Astrocyte of the spinal cord (primary cell): ENCODE measurements around the gene TMEM187.

Source experiments
- DNase-seq: peaks from one replicate; pipeline ENCODE4 v3.0.0; 2011; ENCODE audit warnings: low read depth, low spot score
- H3K4me3 ChIP-seq: 2 replicates; pipeline ENCODE4 v1.5.1; 2011; ENCODE audit warnings: low read depth, mild to moderate bottlenecking, low read length, moderate library complexity
- CTCF ChIP-seq: IDR thresholded peaks from 2 replicates; pipeline ENCODE4 v1.5.1; 2012; ENCODE audit warnings: low read depth, mild to moderate bottlenecking, low read length, inconsistent platforms
- in situ Hi-C: cut with HindIII; loops from 2 replicates; pipeline ENCODE4 v1.10.0; 2017; ENCODE audit warnings: low sequenced_read_pairs

TMEM187 gene

GRCh38 chrX:153954558-153955227 lies 17.9 kb upstream of the TMEM187 start:
- TF ChIP-seq CTCF = no peak
- in situ Hi-C loops = no loop called here
- no peak for DNase-seq
- H3K4me3 ChIP-seq = no peak overlapping the region

- in situ Hi-C loops = no loop called here
- DNase-seq = no peak
- no peak overlapping the region for H3K4me3 ChIP-seq
- TF ChIP-seq CTCF = no peak
Observed at GRCh38 chrX:153955228-153955732, 17.3 kb upstream of the TMEM187 start.

- DNase-seq = no peak
- H3K4me3 ChIP-seq = no peak overlapping the region
- TF ChIP-seq CTCF = no peak
- in situ Hi-C loops = no loop called here
Observed at GRCh38 chrX:153956044-153956907, 16.3 kb upstream of the TMEM187 start.

GRCh38 chrX:153957224-153957623 lies 15.3 kb upstream of the TMEM187 start:
- in situ Hi-C loops = no loop called here
- TF ChIP-seq CTCF = no peak
- no peak overlapping the region for H3K4me3 ChIP-seq
- no peak for DNase-seq

- no peak for DNase-seq
- no peak overlapping the region for H3K4me3 ChIP-seq
- in situ Hi-C loops = no loop called here
- TF ChIP-seq CTCF = no peak
Observed at GRCh38 chrX:153958605-153959004, 13.9 kb upstream of the TMEM187 start.

- no peak for TF ChIP-seq CTCF
- no peak for DNase-seq
- H3K4me3 ChIP-seq = no peak overlapping the region
- in situ Hi-C loops = no loop called here
Observed at GRCh38 chrX:153959649-153960048, 12.9 kb upstream of the TMEM187 start.
